GM08714 (cell line): ENCODE results near the gene CRYBG2.

Experiments
- H3K4me3 ChIP-seq: fragments of 200-500 bp; sonication (Bioruptor generic); 2 replicates; pipeline ENCODE4 v1.5.1; 2014; ENCODE audit warnings: mild to moderate bottlenecking, low read length, inconsistent platforms
- ZNF274 ChIP-seq: IDR thresholded peaks from 2 replicates; pipeline ENCODE4 v1.6.1; 2012; ENCODE audit warnings: mild to moderate bottlenecking, low read depth, low read length

Gene CRYBG2

GRCh38 chr1:26290882-26291261 lies 63.1 kb downstream of the CRYBG2 start:
- H3K4me3 ChIP-seq, result no peak overlapping the region
- TF ChIP-seq ZNF274, result no peak

- TF ChIP-seq ZNF274, result no peak
- H3K4me3 ChIP-seq, result no peak overlapping the region
These were observed 63.6 kb downstream of the CRYBG2 start for GRCh38 chr1:26290122-26290881.

GRCh38 chr1:26289158-26290059 lies 64.5 kb downstream of the CRYBG2 start:
- no peak overlapping the region for H3K4me3 ChIP-seq
- no peak for TF ChIP-seq ZNF274

- no peak overlapping the region for H3K4me3 ChIP-seq
- no peak for TF ChIP-seq ZNF274
These were observed 65.5 kb downstream of the CRYBG2 start for GRCh38 chr1:26288311-26288941.

- TF ChIP-seq ZNF274, result no peak
- H3K4me3 ChIP-seq, result no peak overlapping the region; the same call in 1 of the 2 replicates
These were observed 66.1 kb downstream of the CRYBG2 start for GRCh38 chr1:26287811-26288210.

GRCh38 chr1:26287033-26287711 lies 66.8 kb downstream of the CRYBG2 start:
- no peak for TF ChIP-seq ZNF274
- H3K4me3 ChIP-seq, result no peak overlapping the region; the same call in 1 of the 2 replicates

GRCh38 chr1:26286064-26286416 lies 67.9 kb downstream of the CRYBG2 start:
- no peak for TF ChIP-seq ZNF274
- no peak overlapping the region for H3K4me3 ChIP-seq

GRCh38 chr1:26285366-26286063 lies 68.4 kb downstream of the CRYBG2 start:
- TF ChIP-seq ZNF274, result no peak
- H3K4me3 ChIP-seq, result no peak overlapping the region

GRCh38 chr1:26284597-26285347 lies 69.2 kb downstream of the CRYBG2 start:
- no peak overlapping the region for H3K4me3 ChIP-seq
- TF ChIP-seq ZNF274, result no peak

GRCh38 chr1:26283871-26284596 lies 69.9 kb downstream of the CRYBG2 start:
- H3K4me3 ChIP-seq, result no peak overlapping the region
- TF ChIP-seq ZNF274, result no peak

GRCh38 chr1:26283279-26283853 lies 70.6 kb downstream of the CRYBG2 start:
- H3K4me3 ChIP-seq, result no peak overlapping the region
- TF ChIP-seq ZNF274, result no peak

- no peak for TF ChIP-seq ZNF274
- no peak overlapping the region for H3K4me3 ChIP-seq
These were observed 71.5 kb downstream of the CRYBG2 start for GRCh38 chr1:26282401-26282918.
